Esophagus muscularis mucosa (tissue), 4 donors: ENCODE results near the gene KRT13.

Source experiments
- EP300 ChIP-seq: sonication (generic); formaldehyde crosslinking; IDR thresholded peaks from one replicate; pipeline ENCODE4 v1.6.1; 2017; ENCODE audit warnings: antibody characterized with exemption
- POLR2A ChIP-seq: fragments of 450-650 bp; IDR thresholded peaks from one replicate; pipeline ENCODE4 v1.6.1; 2017; ENCODE audit warnings: antibody characterized with exemption, moderate library complexity, mild to moderate bottlenecking, low read depth
- POLR2AphosphoS5 ChIP-seq, 2 donors: sonication (generic); formaldehyde crosslinking; IDR thresholded peaks; one replicate each; pipeline ENCODE4 v1.6.1; 2017; ENCODE audit warnings: antibody characterized with exemption in 2 of 2
- TF ChIP-seq, protein P1 (sequence below), 3 experiments: fragments of 200-600 bp in 2 of 3; fragments of 450-650 bp in 1 of 3; sonication (generic) in 2 of 3; IDR thresholded peaks; one replicate each; pipeline ENCODE4 v1.5.1; 2017 to 2019; ENCODE audit warnings: antibody characterized with exemption in 3 of 3, mild to moderate bottlenecking in 2 of 3, moderate library complexity in 1 of 3

DNA sequence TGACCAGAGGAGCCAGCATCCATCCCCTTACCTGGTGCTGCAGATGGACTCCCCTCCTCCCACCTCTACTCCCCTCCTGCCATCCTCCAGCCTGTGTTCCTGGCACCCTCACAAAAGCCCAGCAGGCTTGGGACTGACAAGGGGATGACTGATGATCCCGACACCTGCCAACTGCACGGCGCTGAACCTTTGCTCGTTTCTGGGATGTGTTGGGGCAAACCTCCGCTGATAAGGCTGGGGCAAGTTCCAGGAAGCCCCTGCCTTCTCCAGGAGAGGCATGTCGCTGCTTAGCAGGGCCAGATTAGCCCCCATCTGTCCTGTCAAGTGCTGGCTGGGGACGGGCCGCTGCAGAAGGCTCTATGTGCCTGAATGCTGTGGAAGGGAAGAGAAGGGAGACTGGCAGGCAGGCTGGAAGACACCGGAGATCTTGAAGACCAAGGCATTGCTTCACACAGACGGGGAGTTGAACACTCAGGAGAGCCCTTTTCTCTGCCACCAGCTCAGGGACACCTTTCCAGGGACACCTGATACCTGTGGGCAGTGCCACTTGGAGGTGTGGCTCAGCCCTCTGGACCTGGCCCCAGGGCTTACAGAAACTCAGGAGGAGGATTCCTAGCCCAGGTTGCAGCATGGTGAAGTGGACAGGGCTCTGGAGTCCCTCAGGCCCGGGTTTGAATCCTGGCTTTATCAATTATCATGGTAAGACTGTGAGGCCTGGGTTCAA lies 14.3 kb upstream of the KRT13 start:
- TF ChIP-seq, protein P1, sequence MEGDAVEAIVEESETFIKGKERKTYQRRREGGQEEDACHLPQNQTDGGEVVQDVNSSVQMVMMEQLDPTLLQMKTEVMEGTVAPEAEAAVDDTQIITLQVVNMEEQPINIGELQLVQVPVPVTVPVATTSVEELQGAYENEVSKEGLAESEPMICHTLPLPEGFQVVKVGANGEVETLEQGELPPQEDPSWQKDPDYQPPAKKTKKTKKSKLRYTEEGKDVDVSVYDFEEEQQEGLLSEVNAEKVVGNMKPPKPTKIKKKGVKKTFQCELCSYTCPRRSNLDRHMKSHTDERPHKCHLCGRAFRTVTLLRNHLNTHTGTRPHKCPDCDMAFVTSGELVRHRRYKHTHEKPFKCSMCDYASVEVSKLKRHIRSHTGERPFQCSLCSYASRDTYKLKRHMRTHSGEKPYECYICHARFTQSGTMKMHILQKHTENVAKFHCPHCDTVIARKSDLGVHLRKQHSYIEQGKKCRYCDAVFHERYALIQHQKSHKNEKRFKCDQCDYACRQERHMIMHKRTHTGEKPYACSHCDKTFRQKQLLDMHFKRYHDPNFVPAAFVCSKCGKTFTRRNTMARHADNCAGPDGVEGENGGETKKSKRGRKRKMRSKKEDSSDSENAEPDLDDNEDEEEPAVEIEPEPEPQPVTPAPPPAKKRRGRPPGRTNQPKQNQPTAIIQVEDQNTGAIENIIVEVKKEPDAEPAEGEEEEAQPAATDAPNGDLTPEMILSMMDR (IDR thresholded peaks at IDR 0.05): no peak
- TF ChIP-seq POLR2A: no peak
- TF ChIP-seq POLR2AphosphoS5 (IDR thresholded peaks at IDR 0.05): no peak
- no peak for TF ChIP-seq EP300
